Measurements from ENCODE around the gene OTUD1. TPM values are rescaled to one million over a fixed set of nuclear protein-coding genes. Genes with fewer than 3 reads are reported as not detected.

Gene OTUD1
- total RNA-seq, 2 donors from 2014 or later, result 7.8 to 10.5 TPM

DNA sequence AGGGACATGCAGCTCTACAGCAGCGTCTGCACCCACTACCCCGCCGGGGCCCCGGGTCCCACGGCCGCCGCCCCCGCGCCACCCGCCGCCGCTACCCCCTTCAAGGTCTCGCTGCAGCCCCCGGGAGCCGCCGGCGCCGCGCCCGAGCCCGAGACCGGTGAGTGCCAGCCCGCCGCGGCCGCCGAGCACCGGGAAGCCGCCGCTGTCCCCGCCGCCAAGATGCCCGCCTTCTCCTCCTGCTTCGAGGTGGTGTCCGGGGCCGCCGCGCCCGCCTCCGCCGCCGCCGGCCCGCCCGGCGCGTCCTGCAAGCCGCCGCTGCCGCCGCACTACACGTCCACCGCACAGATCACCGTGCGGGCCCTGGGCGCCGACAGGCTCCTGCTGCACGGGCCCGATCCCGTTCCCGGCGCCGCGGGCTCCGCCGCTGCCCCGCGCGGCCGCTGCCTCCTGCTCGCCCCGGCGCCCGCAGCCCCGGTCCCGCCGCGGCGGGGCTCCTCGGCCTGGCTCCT lies 631 bp downstream of the OTUD1 start:
- ATAC-seq (peak; percentile 18), DNase-seq (peak in 3 of 4 donors; percentile 25 to 50 (median 36))
- no peak for TF ChIP-seq POLR2A (IDR thresholded peaks at IDR 0.05)
- TF ChIP-seq, protein P1, sequence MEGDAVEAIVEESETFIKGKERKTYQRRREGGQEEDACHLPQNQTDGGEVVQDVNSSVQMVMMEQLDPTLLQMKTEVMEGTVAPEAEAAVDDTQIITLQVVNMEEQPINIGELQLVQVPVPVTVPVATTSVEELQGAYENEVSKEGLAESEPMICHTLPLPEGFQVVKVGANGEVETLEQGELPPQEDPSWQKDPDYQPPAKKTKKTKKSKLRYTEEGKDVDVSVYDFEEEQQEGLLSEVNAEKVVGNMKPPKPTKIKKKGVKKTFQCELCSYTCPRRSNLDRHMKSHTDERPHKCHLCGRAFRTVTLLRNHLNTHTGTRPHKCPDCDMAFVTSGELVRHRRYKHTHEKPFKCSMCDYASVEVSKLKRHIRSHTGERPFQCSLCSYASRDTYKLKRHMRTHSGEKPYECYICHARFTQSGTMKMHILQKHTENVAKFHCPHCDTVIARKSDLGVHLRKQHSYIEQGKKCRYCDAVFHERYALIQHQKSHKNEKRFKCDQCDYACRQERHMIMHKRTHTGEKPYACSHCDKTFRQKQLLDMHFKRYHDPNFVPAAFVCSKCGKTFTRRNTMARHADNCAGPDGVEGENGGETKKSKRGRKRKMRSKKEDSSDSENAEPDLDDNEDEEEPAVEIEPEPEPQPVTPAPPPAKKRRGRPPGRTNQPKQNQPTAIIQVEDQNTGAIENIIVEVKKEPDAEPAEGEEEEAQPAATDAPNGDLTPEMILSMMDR (IDR thresholded peaks at IDR 0.05), result no peak
- H3K9me3 ChIP-seq, result no peaks in the 10 kb centered on the region
- intact Hi-C loops (cut with DNase I), result no loop called here
- 0% methylated on average over 18 of the region's 80 CpGs; no CpG with 5 or more reads in 1 of the 2 donors for WGBS, 2 donors
- H3K36me3 ChIP-seq (replicated peaks in 1 of 2; ENCODE audit: insufficient read depth in 1 of 2, low read depth in 2 of 2), result no peaks in the 10 kb centered on the region
- H3K27ac ChIP-seq, result peak overlapping the region; percentile 87 to 97 (median 94)
- peak overlapping the region; percentile 53 to 68 for H3K4me3 ChIP-seq
- no peaks in the 10 kb centered on the region for H3K27me3 ChIP-seq
- H3K4me1 ChIP-seq, result peaks cover 33% of the 10 kb centered on the region

DNA sequence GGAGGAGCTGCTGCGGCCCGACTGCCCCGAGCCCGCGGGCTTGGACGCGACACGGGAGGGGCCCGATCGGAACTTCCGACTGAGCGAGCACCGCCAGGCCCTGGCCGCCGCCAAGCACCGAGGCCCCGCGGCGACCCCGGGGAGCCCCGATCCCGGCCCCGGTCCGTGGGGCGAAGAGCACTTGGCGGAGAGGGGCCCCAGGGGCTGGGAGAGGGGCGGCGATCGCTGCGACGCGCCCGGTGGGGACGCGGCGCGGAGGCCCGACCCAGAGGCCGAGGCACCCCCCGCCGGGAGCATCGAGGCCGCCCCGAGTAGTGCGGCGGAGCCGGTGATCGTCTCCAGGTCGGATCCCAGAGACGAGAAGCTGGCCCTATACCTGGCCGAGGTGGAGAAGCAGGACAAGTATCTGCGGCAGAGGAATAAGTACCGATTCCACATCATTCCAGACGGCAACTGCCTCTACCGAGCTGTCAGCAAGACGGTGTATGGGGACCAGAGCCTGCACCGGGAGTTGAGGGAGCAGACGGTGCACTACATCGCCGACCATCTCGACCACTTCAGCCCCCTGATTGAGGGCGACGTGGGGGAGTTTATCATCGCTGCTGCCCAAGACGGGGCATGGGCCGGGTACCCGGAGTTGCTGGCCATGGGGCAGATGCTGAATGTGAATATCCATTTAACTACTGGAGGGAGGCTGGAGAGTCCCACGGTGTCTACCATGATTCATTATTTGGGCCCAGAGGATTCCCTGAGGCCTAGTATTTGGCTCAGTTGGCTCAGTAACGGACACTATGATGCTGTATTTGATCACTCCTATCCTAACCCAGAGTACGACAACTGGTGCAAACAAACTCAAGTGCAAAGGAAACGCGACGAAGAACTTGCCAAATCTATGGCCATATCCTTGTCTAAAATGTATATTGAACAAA lies 1.4 kb downstream of the OTUD1 start:
- peak; percentile 0 for ATAC-seq

DNA sequence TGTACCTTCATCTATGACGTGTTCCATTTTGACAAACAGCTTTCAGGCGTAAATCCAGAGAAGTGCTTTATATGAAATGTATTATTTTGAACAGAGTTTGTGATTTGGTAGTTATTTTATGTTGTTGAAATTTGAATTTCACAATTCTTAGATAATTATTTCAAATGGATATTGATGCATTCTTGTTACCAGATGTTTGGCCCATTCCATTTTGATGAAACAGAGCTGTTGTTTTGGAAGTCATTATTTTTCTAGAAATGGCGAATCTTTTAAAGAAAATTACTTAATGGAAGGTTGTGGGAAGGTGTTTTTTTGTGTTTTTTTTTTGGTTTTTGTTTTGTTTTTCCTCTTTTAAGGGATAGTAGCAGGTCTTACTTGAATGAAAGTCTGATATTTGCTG lies 2.4 kb downstream of the OTUD1 start:
- Histone ChIP-seq H3K4me3 (no peak overlapping the region), H3K27ac (no peak overlapping the region), H3K9me3 (no peaks in the 10 kb centered on the region), H3K36me3 (replicated peaks in 1 of 2; ENCODE audit: insufficient read depth in 1 of 2, low read depth in 2 of 2) (no peaks in the 10 kb centered on the region), H3K4me1 (peaks cover 33% of the 10 kb centered on the region), H3K27me3 (no peaks in the 10 kb centered on the region)
- DNase-seq (no peak), ATAC-seq (no peak)
- no peak for TF ChIP-seq POLR2A (IDR thresholded peaks at IDR 0.05)
- TF ChIP-seq, protein P1 (IDR thresholded peaks at IDR 0.05), result no peak
- intact Hi-C loops (cut with DNase I), result no loop called here
- WGBS, 2 donors, result 77 to 78% methylated on average over 3 of the region's 3 CpGs

More for the DNA sequence above, 1.4 kb downstream of the OTUD1 start:
- TF ChIP-seq POLR2A (IDR thresholded peaks at IDR 0.05), result peak in 1 of 3 donors; percentile 24
- TF ChIP-seq, protein P1 (IDR thresholded peaks at IDR 0.05), result no peak
- DNase-seq, result peak; percentile 23 to 52 (median 34)
- Histone ChIP-seq H3K27ac (peak overlapping the region; percentile 87 to 97 (median 94)), H3K36me3 (replicated peaks in 1 of 2; ENCODE audit: insufficient read depth in 1 of 2, low read depth in 2 of 2) (no peaks in the 10 kb centered on the region), H3K4me1 (peaks cover 33% of the 10 kb centered on the region), H3K9me3 (no peaks in the 10 kb centered on the region), H3K4me3 (peak overlapping the region; percentile 43 to 68), H3K27me3 (no peaks in the 10 kb centered on the region)
- 4 to 9% methylated on average over 11 to 61 of the region's 73 CpGs for WGBS, 2 donors
- intact Hi-C loops (cut with DNase I), result no loop called here

DNA sequence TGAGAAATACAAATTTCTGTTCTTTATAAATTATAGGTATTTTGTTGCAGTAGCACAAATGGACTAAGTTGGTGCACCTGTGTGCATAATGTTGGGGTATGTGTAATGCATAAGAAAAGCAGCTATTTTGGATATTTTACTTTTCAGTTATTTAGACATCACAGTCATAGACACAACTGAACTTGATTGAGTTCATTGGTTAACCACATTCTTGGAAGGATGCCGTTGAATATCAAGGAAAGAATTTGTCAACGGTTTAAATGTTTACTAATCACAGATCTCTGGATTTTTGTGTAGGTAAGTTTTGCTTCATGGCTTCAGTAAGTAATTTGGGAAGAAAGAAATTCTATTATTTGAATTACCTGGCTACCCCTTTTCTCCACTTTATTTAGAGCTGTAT lies 4.1 kb downstream of the OTUD1 start:
- H3K9me3 ChIP-seq, result no peaks in the 10 kb centered on the region
- no peak overlapping the region for H3K4me3 ChIP-seq
- ATAC-seq (no peak), DNase-seq (no peak)
- H3K36me3 ChIP-seq (replicated peaks in 1 of 2; ENCODE audit: insufficient read depth in 1 of 2, low read depth in 2 of 2), result no peaks in the 10 kb centered on the region
- intact Hi-C loops (cut with DNase I), result no loop called here
- no peaks in the 10 kb centered on the region for H3K27me3 ChIP-seq
- H3K27ac ChIP-seq, result no peak overlapping the region
- H3K4me1 ChIP-seq, result peaks cover 33% of the 10 kb centered on the region
- TF ChIP-seq POLR2A (IDR thresholded peaks at IDR 0.05), result no peak
- TF ChIP-seq, protein P1 (IDR thresholded peaks at IDR 0.05), result no peak
- 25 to 33% methylated on average over 2 of the region's 2 CpGs for WGBS, 2 donors
